Ovary (tissue), 3 donors: ENCODE results near the gene GSTT2.

ENCODE experiments used
- POLR2A ChIP-seq: fragments of 450-650 bp; IDR thresholded peaks from one replicate; pipeline ENCODE4 v1.6.1; 2017; ENCODE audit warnings: antibody characterized with exemption, mild to moderate bottlenecking, moderate library complexity
- TF ChIP-seq, protein P1 (sequence below), 3 donors: fragments of 450-650 bp in 2 of 3; fragments of 200-600 bp in 1 of 3; IDR thresholded peaks; one replicate each; pipeline versions ENCODE4 v1.5.1 to v1.8.0; 2016 to 2022; ENCODE audit warnings: antibody characterized with exemption in 3 of 3, mild to moderate bottlenecking in 1 of 3
- donor health status: DM: no; HTN: no; CAD: no.

DNA sequence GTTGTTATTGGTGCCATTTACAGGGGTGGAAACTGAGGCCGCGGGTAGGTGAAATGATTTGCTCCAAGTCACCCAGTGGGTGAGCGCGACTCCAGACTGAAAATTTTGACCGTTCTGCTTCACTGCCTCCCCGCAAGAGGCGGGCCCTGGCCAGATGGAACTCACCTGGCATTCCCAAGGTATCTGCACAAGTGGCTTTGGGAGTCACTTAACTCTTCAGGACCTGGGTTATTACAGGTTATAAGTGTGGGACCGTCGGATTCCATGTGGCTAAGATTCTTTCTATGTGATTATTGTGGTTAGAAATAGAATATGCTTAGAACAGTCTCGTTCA lies 31.8 kb downstream of the GSTT2 start:
- TF ChIP-seq, protein P1, sequence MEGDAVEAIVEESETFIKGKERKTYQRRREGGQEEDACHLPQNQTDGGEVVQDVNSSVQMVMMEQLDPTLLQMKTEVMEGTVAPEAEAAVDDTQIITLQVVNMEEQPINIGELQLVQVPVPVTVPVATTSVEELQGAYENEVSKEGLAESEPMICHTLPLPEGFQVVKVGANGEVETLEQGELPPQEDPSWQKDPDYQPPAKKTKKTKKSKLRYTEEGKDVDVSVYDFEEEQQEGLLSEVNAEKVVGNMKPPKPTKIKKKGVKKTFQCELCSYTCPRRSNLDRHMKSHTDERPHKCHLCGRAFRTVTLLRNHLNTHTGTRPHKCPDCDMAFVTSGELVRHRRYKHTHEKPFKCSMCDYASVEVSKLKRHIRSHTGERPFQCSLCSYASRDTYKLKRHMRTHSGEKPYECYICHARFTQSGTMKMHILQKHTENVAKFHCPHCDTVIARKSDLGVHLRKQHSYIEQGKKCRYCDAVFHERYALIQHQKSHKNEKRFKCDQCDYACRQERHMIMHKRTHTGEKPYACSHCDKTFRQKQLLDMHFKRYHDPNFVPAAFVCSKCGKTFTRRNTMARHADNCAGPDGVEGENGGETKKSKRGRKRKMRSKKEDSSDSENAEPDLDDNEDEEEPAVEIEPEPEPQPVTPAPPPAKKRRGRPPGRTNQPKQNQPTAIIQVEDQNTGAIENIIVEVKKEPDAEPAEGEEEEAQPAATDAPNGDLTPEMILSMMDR (IDR thresholded peaks at IDR 0.05) = no peak
- TF ChIP-seq POLR2A = no peak
